Activated naive CD8-positive, alpha-beta T cell treated with anti-CD3 and anti-CD28 coated beads, Interleukin-2, amount 50 U/mL, for 24 hours (primary cell): ENCODE measurements around the gene CCSER2.
"Not testable (repeated sequence)": the region's sequence is repeated elsewhere in the genome, so short reads cannot be mapped to it uniquely, and the experiment has no call there.

Source experiments
- ATAC-seq: fragments of 150-1000 bp; cut with Tn5 transposase; one replicate; pipeline ENCODE4 v1.10.0; 2021
- DNase-seq: peaks from one replicate; pipeline ENCODE4 v3.0.0; 2021
- H3K27ac Mint-ChIP-seq: one replicate; pipeline ENCODE4 v1.8.0; 2021; ENCODE audit warnings: mild to moderate bottlenecking, mixed read lengths
- H3K27me3 Mint-ChIP-seq: one replicate; pipeline ENCODE4 v1.8.0; 2021; ENCODE audit warnings: mixed read lengths
- H3K36me3 Mint-ChIP-seq: one replicate; pipeline ENCODE4 v1.8.0; 2021; ENCODE audit warnings: low read depth, mixed read lengths
- H3K4me1 Mint-ChIP-seq: one replicate; pipeline ENCODE4 v1.8.0; 2021; ENCODE audit warnings: mixed read lengths
- H3K4me3 Mint-ChIP-seq: one replicate; pipeline ENCODE4 v1.8.0; 2021; ENCODE audit warnings: mild to moderate bottlenecking, moderate library complexity, mixed read lengths
- H3K9me3 Mint-ChIP-seq: one replicate; pipeline ENCODE4 v1.8.0; 2021; ENCODE audit warnings: mixed read lengths

Gene CCSER2, protein sequence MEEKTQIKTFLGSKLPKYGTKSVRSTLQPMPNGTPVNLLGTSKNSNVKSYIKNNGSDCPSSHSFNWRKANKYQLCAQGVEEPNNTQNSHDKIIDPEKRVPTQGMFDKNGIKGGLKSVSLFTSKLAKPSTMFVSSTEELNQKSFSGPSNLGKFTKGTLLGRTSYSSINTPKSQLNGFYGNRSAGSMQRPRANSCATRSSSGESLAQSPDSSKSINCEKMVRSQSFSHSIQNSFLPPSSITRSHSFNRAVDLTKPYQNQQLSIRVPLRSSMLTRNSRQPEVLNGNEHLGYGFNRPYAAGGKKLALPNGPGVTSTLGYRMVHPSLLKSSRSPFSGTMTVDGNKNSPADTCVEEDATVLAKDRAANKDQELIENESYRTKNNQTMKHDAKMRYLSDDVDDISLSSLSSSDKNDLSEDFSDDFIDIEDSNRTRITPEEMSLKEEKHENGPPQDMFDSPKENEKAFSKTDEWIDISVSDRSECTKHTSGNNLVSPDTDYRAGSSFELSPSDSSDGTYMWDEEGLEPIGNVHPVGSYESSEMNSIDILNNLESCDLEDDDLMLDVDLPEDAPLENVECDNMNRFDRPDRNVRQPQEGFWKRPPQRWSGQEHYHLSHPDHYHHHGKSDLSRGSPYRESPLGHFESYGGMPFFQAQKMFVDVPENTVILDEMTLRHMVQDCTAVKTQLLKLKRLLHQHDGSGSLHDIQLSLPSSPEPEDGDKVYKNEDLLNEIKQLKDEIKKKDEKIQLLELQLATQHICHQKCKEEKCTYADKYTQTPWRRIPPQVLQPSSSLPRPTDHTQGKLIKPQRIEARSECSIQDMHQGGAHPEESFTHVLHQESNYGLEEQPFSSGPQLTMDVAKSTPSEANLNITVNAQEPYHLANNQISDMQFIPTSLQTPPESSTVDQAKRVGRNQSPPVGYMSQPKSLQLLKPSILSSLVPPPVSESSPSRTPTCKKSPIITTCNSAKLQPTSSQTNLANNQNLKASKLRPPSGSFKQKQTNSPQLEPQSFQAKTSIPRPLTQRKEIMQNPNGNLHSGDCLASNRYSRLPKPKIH

GRCh38 chr10:84328418-84329195, at the start of gene CCSER2:
CCSER2 (plus strand) TSS chr10:84328589; CDS start chr10:84371053, 42,464 bp downstream.
- peak; percentile 77 for ATAC-seq
- peak; percentile 99 for DNase-seq

GRCh38 chr10:84279876-84280475, 48.4 kb upstream of the CCSER2 start:
- not testable (repeated sequence) for ATAC-seq, DNase-seq, H3K4me1 Mint-ChIP-seq, H3K4me3 Mint-ChIP-seq, H3K27ac Mint-ChIP-seq, H3K36me3 Mint-ChIP-seq, H3K9me3 Mint-ChIP-seq
- peaks cover 18% of the 10 kb centered on the region for H3K27me3 Mint-ChIP-seq

More at GRCh38 chr10:84328418-84329195, at the start of gene CCSER2:
- H3K27ac Mint-ChIP-seq = peak within 1 kb of the TSS; percentile 97
- peak within 1 kb of the TSS; percentile 91 for H3K4me3 Mint-ChIP-seq
- H3K36me3 Mint-ChIP-seq = no peaks in the 10 kb centered on the region
- peaks cover 44% of the 10 kb centered on the region for H3K4me1 Mint-ChIP-seq
- no peaks in the 10 kb centered on the region for H3K9me3 Mint-ChIP-seq
- H3K27me3 Mint-ChIP-seq = peaks cover 2% of the 10 kb centered on the region

GRCh38 chr10:84286695-84287094, 41.7 kb upstream of the CCSER2 start:
- no peaks in the 10 kb centered on the region for H3K36me3 Mint-ChIP-seq
- no peaks in the 10 kb centered on the region for H3K9me3 Mint-ChIP-seq
- no peaks in the 10 kb centered on the region for H3K4me1 Mint-ChIP-seq
- no peaks in the 10 kb centered on the region for H3K27me3 Mint-ChIP-seq
- H3K4me3 Mint-ChIP-seq = no peak overlapping the region
- DNase-seq (no peak), ATAC-seq (no peak)
- H3K27ac Mint-ChIP-seq = no peak overlapping the region

- no peak for ATAC-seq
- DNase-seq = no peak
- H3K27ac Mint-ChIP-seq = no peak overlapping the region
- no peak overlapping the region for H3K4me3 Mint-ChIP-seq
- peaks cover under 1% of the 10 kb centered on the region for H3K4me1 Mint-ChIP-seq
- H3K27me3 Mint-ChIP-seq = no peaks in the 10 kb centered on the region
- H3K9me3 Mint-ChIP-seq = no peaks in the 10 kb centered on the region
- no peaks in the 10 kb centered on the region for H3K36me3 Mint-ChIP-seq
These were observed 40.2 kb upstream of the CCSER2 start for GRCh38 chr10:84288151-84288550.

GRCh38 chr10:84289521-84290200, 38.7 kb upstream of the CCSER2 start:
- no peak overlapping the region for H3K27ac Mint-ChIP-seq
- peaks cover 16% of the 10 kb centered on the region for H3K4me1 Mint-ChIP-seq
- no peaks in the 10 kb centered on the region for H3K9me3 Mint-ChIP-seq
- no peaks in the 10 kb centered on the region for H3K27me3 Mint-ChIP-seq
- no peak overlapping the region for H3K4me3 Mint-ChIP-seq
- DNase-seq (no peak), ATAC-seq (no peak)
- H3K36me3 Mint-ChIP-seq = no peaks in the 10 kb centered on the region

DNA sequence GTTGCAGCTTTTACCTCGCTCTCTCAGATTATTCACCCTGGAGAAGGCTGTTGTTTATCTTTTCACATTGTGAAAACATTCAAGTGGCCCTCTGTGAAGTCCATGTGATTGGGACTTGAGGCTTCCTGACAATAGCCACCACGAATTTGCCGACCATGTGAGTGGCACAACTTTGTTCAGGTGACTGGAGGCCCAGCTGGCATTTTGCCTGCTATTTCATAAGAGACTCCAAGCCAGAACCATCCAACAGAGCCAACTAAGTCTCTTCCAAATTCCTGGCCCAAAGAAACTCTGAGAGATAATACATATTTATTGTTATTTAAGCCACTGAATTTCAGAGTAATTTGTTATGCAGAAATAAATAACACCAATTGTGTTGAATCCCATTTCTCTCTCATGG, 38.2 kb upstream of the CCSER2 start:
- H3K4me3 Mint-ChIP-seq = no peak overlapping the region
- H3K27me3 Mint-ChIP-seq = no peaks in the 10 kb centered on the region
- ATAC-seq = no peak
- H3K9me3 Mint-ChIP-seq = no peaks in the 10 kb centered on the region
- no peaks in the 10 kb centered on the region for H3K36me3 Mint-ChIP-seq
- no peak for DNase-seq
- no peak overlapping the region for H3K27ac Mint-ChIP-seq
- H3K4me1 Mint-ChIP-seq = peaks cover 21% of the 10 kb centered on the region

- DNase-seq = no peak
- Mint-ChIP-seq H3K36me3 (no peaks in the 10 kb centered on the region), H3K27me3 (no peaks in the 10 kb centered on the region)
These were observed 37.0 kb upstream of the CCSER2 start for GRCh38 chr10:84291384-84291783.

DNA sequence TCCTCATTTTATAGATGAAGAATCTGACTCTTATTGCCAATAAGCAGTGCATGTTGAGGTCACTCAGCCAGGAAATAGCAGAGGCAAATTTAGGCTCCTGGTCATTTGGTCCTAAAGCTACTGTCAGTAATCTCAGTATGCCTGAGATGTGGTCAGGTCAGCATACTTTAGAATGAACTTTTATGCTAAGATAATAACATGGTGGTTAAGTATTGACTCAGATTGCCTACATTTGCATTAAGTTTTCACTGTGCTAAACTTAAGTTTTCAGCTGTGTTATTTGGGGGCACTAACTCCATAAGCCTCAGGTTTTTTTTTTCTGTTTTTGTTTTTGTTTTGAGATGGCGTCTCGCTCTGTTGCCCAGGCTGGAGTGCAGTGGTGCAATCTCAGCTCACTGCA, 35.9 kb upstream of the CCSER2 start:
- no peaks in the 10 kb centered on the region for H3K27me3 Mint-ChIP-seq
- no peak overlapping the region for H3K4me3 Mint-ChIP-seq
- ATAC-seq (no peak), DNase-seq (no peak)
- no peak overlapping the region for H3K27ac Mint-ChIP-seq
- no peaks in the 10 kb centered on the region for H3K9me3 Mint-ChIP-seq
- no peaks in the 10 kb centered on the region for H3K36me3 Mint-ChIP-seq
- peaks cover 23% of the 10 kb centered on the region for H3K4me1 Mint-ChIP-seq

More at GRCh38 chr10:84291384-84291783, 37.0 kb upstream of the CCSER2 start:
- H3K4me3 Mint-ChIP-seq = no peak overlapping the region
- no peaks in the 10 kb centered on the region for H3K9me3 Mint-ChIP-seq
- no peak overlapping the region for H3K27ac Mint-ChIP-seq
- H3K4me1 Mint-ChIP-seq = peaks cover 23% of the 10 kb centered on the region
- ATAC-seq = no peak

GRCh38 chr10:84293171-84293570, 35.2 kb upstream of the CCSER2 start:
- no peaks in the 10 kb centered on the region for H3K9me3 Mint-ChIP-seq
- ATAC-seq (no peak), DNase-seq (no peak)
- H3K27me3 Mint-ChIP-seq = no peaks in the 10 kb centered on the region
- no peaks in the 10 kb centered on the region for H3K36me3 Mint-ChIP-seq
- no peak overlapping the region for H3K27ac Mint-ChIP-seq
- H3K4me1 Mint-ChIP-seq = peaks cover 23% of the 10 kb centered on the region
- H3K4me3 Mint-ChIP-seq = no peak overlapping the region

GRCh38 chr10:84293574-84294016, 34.8 kb upstream of the CCSER2 start:
- ATAC-seq (peak; percentile 86), DNase-seq (peak; percentile 19)
- H3K4me1 Mint-ChIP-seq = peaks cover 23% of the 10 kb centered on the region
- no peak overlapping the region for H3K4me3 Mint-ChIP-seq
- H3K27ac Mint-ChIP-seq = no peak overlapping the region
- no peaks in the 10 kb centered on the region for H3K36me3 Mint-ChIP-seq
- H3K27me3 Mint-ChIP-seq = no peaks in the 10 kb centered on the region
- H3K9me3 Mint-ChIP-seq = no peaks in the 10 kb centered on the region

DNA sequence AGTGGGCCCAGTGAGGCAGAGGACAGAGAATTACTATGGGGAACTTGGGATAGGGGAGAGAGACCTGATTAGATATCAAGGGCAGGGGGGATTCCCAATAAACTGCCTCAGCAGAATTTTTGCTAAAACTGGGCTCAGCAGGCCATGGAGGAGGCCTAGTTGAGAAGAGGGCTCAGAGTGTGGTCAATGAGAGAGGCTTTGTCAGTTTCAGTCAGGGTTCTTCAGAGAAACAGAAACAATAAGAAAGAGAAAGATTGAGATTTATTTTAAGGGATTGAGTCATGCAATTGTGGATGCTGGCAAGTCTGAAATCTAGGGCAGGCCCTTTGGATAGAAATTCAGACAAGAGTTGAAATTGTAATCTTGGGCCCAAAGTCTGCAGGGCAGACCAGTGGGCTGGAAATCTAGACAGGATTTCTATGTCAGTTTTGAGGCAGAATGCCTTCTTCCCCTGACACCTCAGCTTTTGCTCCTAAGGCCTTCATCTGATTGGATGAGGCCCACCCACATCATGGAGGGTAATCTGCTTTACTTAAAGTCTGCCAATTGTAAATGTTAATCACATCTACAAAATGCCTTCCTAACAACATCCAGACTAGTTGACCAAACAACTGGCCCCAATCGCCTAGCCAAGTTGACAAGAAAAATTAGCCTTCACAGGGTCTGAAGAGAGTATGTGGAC, 33.5 kb upstream of the CCSER2 start:
- ATAC-seq = peak; percentile 42
- no peaks in the 10 kb centered on the region for H3K36me3 Mint-ChIP-seq
- H3K27me3 Mint-ChIP-seq = no peaks in the 10 kb centered on the region
- H3K4me3 Mint-ChIP-seq = no peak overlapping the region
- H3K9me3 Mint-ChIP-seq = no peaks in the 10 kb centered on the region
- no peak for DNase-seq
- H3K4me1 Mint-ChIP-seq = peaks cover 23% of the 10 kb centered on the region
- no peak overlapping the region for H3K27ac Mint-ChIP-seq

DNA sequence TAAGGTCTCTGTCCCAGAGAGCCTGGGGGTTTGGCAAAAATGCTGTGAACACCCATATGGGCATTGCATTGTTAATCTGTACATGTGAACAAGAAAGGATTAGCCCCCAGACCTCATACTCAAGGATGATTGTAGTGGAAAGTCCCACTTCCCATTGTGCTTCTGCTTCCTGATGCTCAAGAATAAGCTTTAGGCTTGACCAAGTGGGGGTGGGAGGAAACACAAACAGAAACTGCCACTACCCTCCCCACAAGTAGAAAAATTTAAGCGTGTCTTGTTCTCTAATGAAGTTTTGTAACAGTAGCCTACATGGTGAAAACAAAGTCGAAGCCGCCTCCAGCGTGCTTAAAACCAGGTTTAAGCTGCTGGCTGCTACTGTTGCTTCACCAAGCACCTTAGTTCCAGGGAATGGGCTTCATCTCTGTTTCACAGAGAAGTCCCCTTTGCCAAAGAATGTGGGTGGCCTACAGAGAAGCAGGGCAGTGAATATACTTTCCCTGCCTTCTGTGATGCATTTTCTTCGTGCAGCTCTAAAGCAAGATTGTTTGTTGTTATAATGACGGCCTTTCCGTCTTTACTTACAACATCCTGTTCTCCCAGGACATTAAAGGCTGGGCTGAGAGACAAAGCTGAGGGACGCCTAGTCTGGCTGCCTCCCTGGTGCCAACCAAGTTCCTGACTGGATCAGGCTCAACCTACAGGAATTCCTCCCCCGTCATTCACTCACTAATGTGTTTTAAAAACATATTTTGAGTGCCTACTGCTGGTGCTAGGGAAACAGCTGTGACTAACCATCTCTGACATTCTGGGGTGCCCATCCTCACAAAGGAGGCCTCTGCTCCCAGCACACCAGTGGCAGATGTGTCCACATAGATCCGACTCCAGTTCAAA, 32.1 kb upstream of the CCSER2 start:
- Mint-ChIP-seq H3K27me3 (no peaks in the 10 kb centered on the region), H3K9me3 (no peaks in the 10 kb centered on the region), H3K4me3 (no peak overlapping the region), H3K36me3 (no peaks in the 10 kb centered on the region), H3K4me1 (peaks cover 23% of the 10 kb centered on the region), H3K27ac (no peak overlapping the region)
- DNase-seq = no peak
- ATAC-seq = no peak
